OCI-LY7 (cell line): ENCODE measurements around the gene EP400.

Source experiments
- EZH2phosphoT487 ChIP-seq: fragments of 200-600 bp; sonication (generic); IDR thresholded peaks from 2 replicates; pipeline ENCODE4 v1.6.1; 2018; ENCODE audit warnings: low read depth, borderline replicate concordance, mild to moderate bottlenecking, mixed run types, antibody characterized with exemption, low read length, moderate library complexity, mixed read lengths
- TF ChIP-seq, protein P1 (sequence below): fragments of 200-600 bp; sonication (generic); conservative IDR thresholded peaks from 2 replicates; pipeline ENCODE4 v1.5.1; 2014; ENCODE audit warnings: mild to moderate bottlenecking, antibody characterized with exemption, low read length, moderate library complexity, mixed read lengths

DNA sequence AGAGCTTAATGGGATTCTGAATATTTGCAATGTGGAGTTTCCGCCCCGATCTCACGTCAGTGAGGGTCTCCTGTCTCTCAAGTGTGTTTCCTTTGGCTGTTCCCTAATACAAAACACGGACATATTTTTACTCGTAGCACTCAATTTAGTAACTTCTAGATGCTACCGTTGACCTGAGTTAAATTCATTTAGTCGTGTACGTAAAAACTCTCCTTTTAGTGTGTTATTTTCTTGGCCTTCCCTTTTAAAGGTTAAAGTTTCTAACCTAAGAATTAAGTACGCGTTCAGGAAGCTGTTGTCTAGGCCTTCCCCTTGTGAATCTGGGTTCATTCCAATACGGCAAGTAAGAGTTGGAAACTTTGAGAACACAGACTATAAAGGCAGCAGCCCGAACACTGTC, 130.0 kb downstream of the EP400 start:
- TF ChIP-seq, protein P1, sequence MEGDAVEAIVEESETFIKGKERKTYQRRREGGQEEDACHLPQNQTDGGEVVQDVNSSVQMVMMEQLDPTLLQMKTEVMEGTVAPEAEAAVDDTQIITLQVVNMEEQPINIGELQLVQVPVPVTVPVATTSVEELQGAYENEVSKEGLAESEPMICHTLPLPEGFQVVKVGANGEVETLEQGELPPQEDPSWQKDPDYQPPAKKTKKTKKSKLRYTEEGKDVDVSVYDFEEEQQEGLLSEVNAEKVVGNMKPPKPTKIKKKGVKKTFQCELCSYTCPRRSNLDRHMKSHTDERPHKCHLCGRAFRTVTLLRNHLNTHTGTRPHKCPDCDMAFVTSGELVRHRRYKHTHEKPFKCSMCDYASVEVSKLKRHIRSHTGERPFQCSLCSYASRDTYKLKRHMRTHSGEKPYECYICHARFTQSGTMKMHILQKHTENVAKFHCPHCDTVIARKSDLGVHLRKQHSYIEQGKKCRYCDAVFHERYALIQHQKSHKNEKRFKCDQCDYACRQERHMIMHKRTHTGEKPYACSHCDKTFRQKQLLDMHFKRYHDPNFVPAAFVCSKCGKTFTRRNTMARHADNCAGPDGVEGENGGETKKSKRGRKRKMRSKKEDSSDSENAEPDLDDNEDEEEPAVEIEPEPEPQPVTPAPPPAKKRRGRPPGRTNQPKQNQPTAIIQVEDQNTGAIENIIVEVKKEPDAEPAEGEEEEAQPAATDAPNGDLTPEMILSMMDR, result no peak
- TF ChIP-seq EZH2phosphoT487, result no peak
